Lower leg skin (tissue), 3 donors: ENCODE data around the gene TMEM225.
"Not testable (repeated sequence)": the region's sequence is repeated elsewhere in the genome, so short reads cannot be mapped to it uniquely, and the experiment has no call there.

Source experiments
- CTCF ChIP-seq, 3 donors: fragments of 450-650 bp; IDR thresholded peaks; one replicate each; pipeline ENCODE4 v1.5.1; 2016; ENCODE audit warnings: antibody characterized with exemption in 3 of 3, mild to moderate bottlenecking in 3 of 3, moderate library complexity in 2 of 3
- POLR2A ChIP-seq, 2 donors: fragments of 450-650 bp; IDR thresholded peaks; one replicate each; pipeline ENCODE4 v1.6.1; 2016 to 2017; ENCODE audit warnings: antibody characterized with exemption in 2 of 2, mild to moderate bottlenecking in 1 of 2, moderate library complexity in 1 of 2

- TF ChIP-seq POLR2A, CTCF (IDR thresholded peaks at IDR 0.05): not testable (repeated sequence)
Measured at GRCh38 chr11:123865293-123865692, 20.2 kb downstream of the TMEM225 start.
